Suprapubic skin (tissue), 4 donors: Measurements from ENCODE around the gene C11orf16.

Experiments
- CTCF ChIP-seq, 2 donors: fragments of 200-600 bp in 1 of 2; fragments of 450-650 bp in 1 of 2; sonication (generic) in 1 of 2; IDR thresholded peaks; one replicate each; pipeline ENCODE4 v1.5.1; 2016 to 2019; ENCODE audit warnings: antibody characterized with exemption in 2 of 2, mild to moderate bottlenecking in 1 of 2, moderate library complexity in 1 of 2
- EP300 ChIP-seq: sonication (generic); formaldehyde crosslinking; IDR thresholded peaks from one replicate; pipeline ENCODE4 v1.6.1; 2017; ENCODE audit warnings: antibody characterized with exemption
- POLR2A ChIP-seq, 2 donors: fragments of 450-650 bp; IDR thresholded peaks; one replicate each; pipeline ENCODE4 v1.6.1; 2017; ENCODE audit warnings: antibody characterized with exemption in 2 of 2, mild to moderate bottlenecking in 2 of 2, moderate library complexity in 2 of 2
- POLR2AphosphoS5 ChIP-seq, 3 donors: sonication (generic); formaldehyde crosslinking; IDR thresholded peaks; one replicate each; pipeline ENCODE4 v1.6.1; 2017; ENCODE audit warnings: antibody characterized with exemption in 3 of 3

GRCh38 chr11:8959546-8960166 is 26.9 kb upstream of the C11orf16 start:
- TF ChIP-seq CTCF (IDR thresholded peaks at IDR 0.05) (peak; percentile 18 to 53), POLR2A (IDR thresholded peaks at IDR 0.05) (no peak), EP300 (no peak), POLR2AphosphoS5 (IDR thresholded peaks at IDR 0.05) (no peak)
